CD14-positive monocyte (primary cell): Measurements from ENCODE around the gene TUSC2. TPM values are rescaled to one million over a fixed set of nuclear protein-coding genes. Genes with fewer than 3 reads are reported as not detected.

ENCODE experiments used
- DNase-seq, 3 donors: peaks; one replicate each; pipeline ENCODE4 v3.0.0-alpha.2; 2011 to 2022
- H2AFZ ChIP-seq: 2 replicates; pipeline ENCODE4 v1.6.0; 2012; ENCODE audit warnings: mild to moderate bottlenecking, low read depth, low read length, inconsistent platforms; ENCODE audit not compliant: insufficient read depth, poor library complexity, severe bottlenecking
- H3K27ac ChIP-seq, 2 donors: 1 replicate in 1 of 2; 2 replicates in 1 of 2; pipeline ENCODE4 v1.5.1; 2012 to 2013; ENCODE audit warnings: low read length in 2 of 2, control low read depth in 1 of 2, inconsistent platforms in 1 of 2, low read depth in 1 of 2, mild to moderate bottlenecking in 1 of 2
- H3K27me3 ChIP-seq, 2 donors: one replicate each; pipeline versions ENCODE4 v1.6.0 to v1.6.1; 2011 to 2013; ENCODE audit warnings: low read length in 2 of 2; ENCODE audit not compliant: control insufficient read depth in 2 of 2, insufficient read depth in 2 of 2
- H3K36me3 ChIP-seq, 2 donors: replicated peaks in 1 of 2; 1 replicate in 1 of 2; 2 replicates in 1 of 2; pipeline versions ENCODE4 v1.5.1 to v1.6.1; 2012 to 2013; ENCODE audit warnings: low read length in 2 of 2, control low read depth in 1 of 2, inconsistent platforms in 1 of 2, mild to moderate bottlenecking in 1 of 2; ENCODE audit not compliant: insufficient read depth in 2 of 2, control insufficient read depth in 1 of 2
- H3K4me1 ChIP-seq, 2 donors: 1 replicate in 1 of 2; 2 replicates in 1 of 2; pipeline versions ENCODE4 v1.5.1 to v1.6.1; 2012 to 2013; ENCODE audit warnings: low read length in 2 of 2, control low read depth in 1 of 2, inconsistent platforms in 1 of 2, mild to moderate bottlenecking in 1 of 2, moderate library complexity in 1 of 2; ENCODE audit not compliant: insufficient read depth in 2 of 2, control insufficient read depth in 1 of 2
- H3K4me2 ChIP-seq: replicated peaks from 2 replicates; pipeline ENCODE3; 2012; ENCODE audit warnings: low read length, moderate library complexity, mild to moderate bottlenecking; ENCODE audit not compliant: poor library complexity, severe bottlenecking; ENCODE audit errors: extremely low read depth
- H3K4me3 ChIP-seq, 3 experiments: fragments of 200-600 bp in 1 of 3; sonication (generic) in 1 of 3; replicated peaks in 1 of 3; 1 replicate in 2 of 3; 2 replicates in 1 of 3; pipeline ENCODE4 v1.5.1; 2011 to 2013; ENCODE audit warnings: low read length in 3 of 3, mild to moderate bottlenecking in 3 of 3, control low read depth in 2 of 3, low read depth in 2 of 3, inconsistent platforms in 1 of 3, moderate library complexity in 1 of 3
- H3K79me2 ChIP-seq: 2 replicates; pipeline ENCODE4 v1.6.0; 2012; ENCODE audit warnings: mild to moderate bottlenecking, control low read depth, inconsistent platforms, low read length, moderate library complexity; ENCODE audit not compliant: insufficient read depth
- H3K9ac ChIP-seq: 2 replicates; pipeline ENCODE4 v1.6.0; 2017; ENCODE audit warnings: low read length, mild to moderate bottlenecking; ENCODE audit not compliant: insufficient read depth, poor library complexity, severe bottlenecking
- H3K9me3 ChIP-seq, 2 donors: replicated peaks in 1 of 2; 1 replicate in 1 of 2; 2 replicates in 1 of 2; pipeline versions ENCODE4 v1.5.1 to v1.6.1; 2012 to 2013; ENCODE audit warnings: low read length in 2 of 2, control low read depth in 1 of 2; ENCODE audit not compliant: control insufficient read depth in 1 of 2, insufficient read depth in 1 of 2
- H4K20me1 ChIP-seq: 2 replicates; pipeline ENCODE4 v1.6.0; 2012; ENCODE audit warnings: mild to moderate bottlenecking, low read length, control low read depth, moderate library complexity; ENCODE audit not compliant: insufficient read depth
- H3K27ac Mint-ChIP-seq, 7 donors: one replicate each; pipeline ENCODE4 v1.8.0; 2020; ENCODE audit warnings: mild to moderate bottlenecking in 7 of 7, mixed read lengths in 7 of 7, moderate library complexity in 6 of 7, inconsistent platforms in 2 of 7
- H3K27me3 Mint-ChIP-seq, 3 donors: one replicate each; pipeline ENCODE4 v1.8.0; 2021 to 2022; ENCODE audit warnings: low read depth in 3 of 3, mild to moderate bottlenecking in 3 of 3, mixed read lengths in 3 of 3, moderate library complexity in 3 of 3, inconsistent platforms in 1 of 3
- H3K36me3 Mint-ChIP-seq, 2 donors: one replicate each; pipeline ENCODE4 v1.8.0; 2020; ENCODE audit warnings: mixed read lengths in 2 of 2, inconsistent platforms in 1 of 2, mild to moderate bottlenecking in 1 of 2
- H3K4me1 Mint-ChIP-seq: one replicate; pipeline ENCODE4 v1.8.0; 2020; ENCODE audit warnings: mild to moderate bottlenecking, mixed read lengths
- H3K4me3 Mint-ChIP-seq, 2 donors: one replicate each; pipeline ENCODE4 v1.8.0; 2020; ENCODE audit warnings: mild to moderate bottlenecking in 2 of 2, mixed read lengths in 2 of 2, moderate library complexity in 1 of 2
- H3K9me3 Mint-ChIP-seq, 7 donors: one replicate each; pipeline ENCODE4 v1.8.0; 2020 to 2022; ENCODE audit warnings: mixed read lengths in 7 of 7, mild to moderate bottlenecking in 6 of 7, moderate library complexity in 6 of 7, inconsistent platforms in 2 of 7
- CTCF ChIP-seq: fragments of 200-600 bp; IDR thresholded peaks from one replicate; pipeline ENCODE4 v1.8.0; 2022; ENCODE audit warnings: antibody characterized with exemption, mild to moderate bottlenecking
- WGBS: methylation state at CpG from one replicate; pipeline ENCODE4 v1.1.5; 2013; ENCODE audit warnings: missing lambda C conversion rate; ENCODE audit not compliant: insufficient coverage; 5-methylcytosine and 5-hydroxymethylcytosine counted together
- intact Hi-C, 2 donors: fragments of 100-400 bp; cut with micrococcal nuclease; formaldehyde crosslinking; loops; one replicate each; pipeline versions ENCODE4 v1.15.0 to v1.15.1; 2023
- polyA plus RNA-seq, 3 donors: library from polyadenylated mRNA; depleted of rRNA in 1 of 3; unstranded in 2 of 3; stranded (reverse) in 1 of 3; fragments of 300-500 nt in 2 of 3; fragments of >200 nt in 1 of 3; fragmentation: Illumina TruSeq in 2 of 3; gene quantifications; 1 replicate in 2 of 3; 2 replicates in 1 of 3; pipeline ENCODE4 v1.2.3, GENCODE V29; 2012 to 2021

Gene TUSC2
- polyA plus RNA-seq, 3 donors: 22.6 to 55.7 (median 47.0) TPM

- peaks cover 6 to 10% of the 10 kb centered on the region in 2 donors for H3K36me3 ChIP-seq
- Mint-ChIP-seq H3K9me3 (no peaks in the 10 kb centered on the region), H3K4me3 (peak within 1 kb of the TSS; percentile 79 to 96), H3K27me3 (no peaks in the 10 kb centered on the region), H3K36me3 (peaks cover 13 to 18% of the 10 kb centered on the region in 2 donors), H3K27ac (peak within 1 kb of the TSS; percentile 94 to 99 (median 96)), H3K4me1 (peaks cover 69% of the 10 kb centered on the region)
- H3K27me3 ChIP-seq: no peaks in the 10 kb centered on the region
- peaks cover 21% of the 10 kb centered on the region for H4K20me1 ChIP-seq
- peak within 1 kb of the TSS; percentile 91 to 98 for H3K27ac ChIP-seq
- peak within 1 kb of the TSS; percentile 95 for H3K4me2 ChIP-seq
- H3K79me2 ChIP-seq: peaks cover 69% of the 10 kb centered on the region
- under 1% methylated on average over 80 of the region's 85 CpGs for WGBS
- peak within 1 kb of the TSS; percentile 94 for H3K9ac ChIP-seq
- DNase-seq: peak; percentile 47 to 63 (median 60)
- peak within 1 kb of the TSS; percentile 50 to 94 (median 83) for H3K4me3 ChIP-seq
- intact Hi-C loops: no loop called here
- H2AFZ ChIP-seq: peak within 1 kb of the TSS; percentile 77
- no peak for TF ChIP-seq CTCF
- H3K9me3 ChIP-seq: no peaks in the 10 kb centered on the region
- peaks cover 59 to 92% of the 10 kb centered on the region in 2 donors for H3K4me1 ChIP-seq
These were observed 12.7 kb upstream of the TUSC2 start, which contains the start of gene RASSF1 for GRCh38 chr3:50340448-50341329. TSS of gene RASSF1 (minus strand) at chr3:50340836. CDS start at chr3:50340805, 31 bp downstream.

DNA sequence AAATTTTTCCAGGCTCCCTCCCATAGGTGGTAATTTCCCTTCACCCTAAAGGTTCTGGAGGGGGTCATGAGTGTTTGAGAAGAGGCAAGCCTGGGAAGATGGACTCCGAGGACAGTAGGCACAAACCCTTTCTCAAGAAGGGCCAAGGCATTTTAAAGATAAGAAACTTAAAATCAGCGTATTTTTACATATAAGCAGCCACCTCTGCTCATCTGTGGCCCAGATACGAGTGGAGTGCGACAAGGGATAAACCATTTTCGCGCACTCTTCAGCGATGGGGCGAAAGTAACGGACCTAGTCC is 12.1 kb upstream of the TUSC2 start:
- no peaks in the 10 kb centered on the region for H3K27me3 ChIP-seq
- Mint-ChIP-seq H3K4me1 (peaks cover 67% of the 10 kb centered on the region), H3K36me3 (peaks cover 15 to 23% of the 10 kb centered on the region in 2 donors), H3K9me3 (no peaks in the 10 kb centered on the region), H3K4me3 (peak overlapping the region; percentile 79 to 96), H3K27ac (peak overlapping the region; percentile 92 to 99 (median 96)), H3K27me3 (no peaks in the 10 kb centered on the region)
- peak overlapping the region; percentile 50 to 94 (median 83) for H3K4me3 ChIP-seq
- 2% methylated on average over 9 of the region's 9 CpGs for WGBS
- peaks cover 71% of the 10 kb centered on the region for H3K79me2 ChIP-seq
- H4K20me1 ChIP-seq: peaks cover 25% of the 10 kb centered on the region
- H3K4me2 ChIP-seq: peak overlapping the region; percentile 95
- H3K9ac ChIP-seq: peak overlapping the region; percentile 94
- peaks cover 8 to 13% of the 10 kb centered on the region in 2 donors for H3K36me3 ChIP-seq
- DNase-seq: no peak
- no peak for TF ChIP-seq CTCF
- peaks cover 59 to 89% of the 10 kb centered on the region in 2 donors for H3K4me1 ChIP-seq
- no peaks in the 10 kb centered on the region for H3K9me3 ChIP-seq
- H3K27ac ChIP-seq: peak overlapping the region; percentile 91 to 98
- peak overlapping the region; percentile 77 for H2AFZ ChIP-seq
- intact Hi-C loops: no loop called here
